ENCODE data around the gene LRRC46. TPM values are rescaled to one million over a fixed set of nuclear protein-coding genes. Genes with fewer than 3 reads are reported as not detected.

Gene LRRC46
- total and polyA plus RNA-seq, 4 donors = 0.51 to 0.87 TPM; not detected in 2

GRCh38 chr17:47864791-47865216 is 33.3 kb downstream of the LRRC46 start:
- Histone ChIP-seq H3K4me3 (ENCODE audit: low read length in 2 of 2) (no peak overlapping the region), H3K27me3 (ENCODE audit: control insufficient read depth in 1 of 2, insufficient read depth in 2 of 2, low read length in 1 of 2) (no peaks in the 10 kb centered on the region), H3K27ac (ENCODE audit: low read depth in 1 of 2, low read length in 2 of 2) (no peak overlapping the region), H3K36me3 (ENCODE audit: control insufficient read depth in 1 of 2, insufficient read depth in 2 of 2, low read length in 1 of 2) (no peaks in the 10 kb centered on the region), H3K9me3 (ENCODE audit: control insufficient read depth, low read length) (no peaks in the 10 kb centered on the region), H3K4me1 (ENCODE audit: control insufficient read depth in 1 of 2, insufficient read depth in 2 of 2, low read length in 2 of 2) (no peaks in the 10 kb centered on the region)
- intact Hi-C loops (cut with DNase I) = no loop called here
- ATAC-seq (ENCODE audit: low FRiP score) (no peak), DNase-seq (no peak)
- WGBS, 2 donors = 50 to 54% methylated on average over 7 of the region's 7 CpGs

DNA sequence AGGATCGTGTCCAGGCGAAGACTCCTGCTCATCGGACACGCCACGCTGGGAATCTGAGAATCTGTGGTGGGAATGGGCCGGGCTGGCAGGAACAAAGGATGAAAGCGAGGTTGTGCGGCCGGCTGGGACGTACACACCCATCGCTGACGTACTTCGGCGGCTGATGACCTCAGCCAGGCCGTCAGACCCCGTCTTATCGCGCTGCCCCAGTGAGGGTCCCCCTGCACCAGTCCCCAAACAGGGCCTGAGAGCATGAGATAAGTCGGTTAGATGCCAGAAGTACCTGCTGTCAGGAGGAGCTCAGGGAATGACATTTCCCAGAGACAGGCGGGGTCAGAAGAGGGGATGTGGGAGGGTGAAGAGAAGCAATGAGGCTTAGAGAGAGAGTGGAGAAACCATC is 35.5 kb downstream of the LRRC46 start:
- ATAC-seq (ENCODE audit: low FRiP score) (no peak), DNase-seq (no peak)
- Histone ChIP-seq H3K4me3 (ENCODE audit: low read length in 2 of 2) (no peak overlapping the region), H3K4me1 (ENCODE audit: control insufficient read depth in 1 of 2, insufficient read depth in 2 of 2, low read length in 2 of 2) (no peaks in the 10 kb centered on the region), H3K36me3 (ENCODE audit: control insufficient read depth in 1 of 2, insufficient read depth in 2 of 2, low read length in 1 of 2) (no peaks in the 10 kb centered on the region), H3K27me3 (ENCODE audit: control insufficient read depth in 1 of 2, insufficient read depth in 2 of 2, low read length in 1 of 2) (no peaks in the 10 kb centered on the region), H3K9me3 (ENCODE audit: control insufficient read depth, low read length) (no peaks in the 10 kb centered on the region), H3K27ac (ENCODE audit: low read depth in 1 of 2, low read length in 2 of 2) (no peak overlapping the region)
- intact Hi-C loops (cut with DNase I) = no loop called here
- 64 to 65% methylated on average over 20 of the region's 20 CpGs for WGBS, 2 donors

GRCh38 chr17:47867813-47868533 is 36.5 kb downstream of the LRRC46 start:
- WGBS, 2 donors = 84 to 86% methylated on average over 11 of the region's 11 CpGs
- Histone ChIP-seq H3K27ac (ENCODE audit: low read depth in 1 of 2, low read length in 2 of 2) (no peak overlapping the region), H3K4me3 (ENCODE audit: low read length in 2 of 2) (no peak overlapping the region), H3K4me1 (ENCODE audit: control insufficient read depth in 1 of 2, insufficient read depth in 2 of 2, low read length in 2 of 2) (no peaks in the 10 kb centered on the region), H3K36me3 (ENCODE audit: control insufficient read depth in 1 of 2, insufficient read depth in 2 of 2, low read length in 1 of 2) (no peaks in the 10 kb centered on the region), H3K27me3 (ENCODE audit: control insufficient read depth in 1 of 2, insufficient read depth in 2 of 2, low read length in 1 of 2) (no peaks in the 10 kb centered on the region), H3K9me3 (ENCODE audit: control insufficient read depth, low read length) (no peaks in the 10 kb centered on the region)
- DNase-seq (no peak), ATAC-seq (ENCODE audit: low FRiP score) (no peak)
- intact Hi-C loops (cut with DNase I) = no loop called here

- 26 to 34% methylated on average over 2 of the region's 2 CpGs for WGBS, 2 donors
- no peaks in the 10 kb centered on the region for H3K27me3 ChIP-seq (ENCODE audit: control insufficient read depth in 1 of 2, insufficient read depth in 2 of 2, low read length in 1 of 2)
- no peaks in the 10 kb centered on the region for H3K9me3 ChIP-seq (ENCODE audit: control insufficient read depth, low read length)
These were observed 37.6 kb downstream of the LRRC46 start for GRCh38 chr17:47869114-47869513.

GRCh38 chr17:47870056-47870455 is 38.6 kb downstream of the LRRC46 start:
- H3K4me3 ChIP-seq (ENCODE audit: low read length in 2 of 2) = no peak overlapping the region
- no peaks in the 10 kb centered on the region for H3K27me3 ChIP-seq (ENCODE audit: control insufficient read depth in 1 of 2, insufficient read depth in 2 of 2, low read length in 1 of 2)
- ATAC-seq (ENCODE audit: low FRiP score) (no peak), DNase-seq (no peak)
- H3K27ac ChIP-seq (ENCODE audit: low read depth in 1 of 2, low read length in 2 of 2) = no peak overlapping the region
- no peaks in the 10 kb centered on the region for H3K9me3 ChIP-seq (ENCODE audit: control insufficient read depth, low read length)
- intact Hi-C loops (cut with DNase I) = no loop called here
- no peaks in the 10 kb centered on the region for H3K4me1 ChIP-seq (ENCODE audit: control insufficient read depth in 1 of 2, insufficient read depth in 2 of 2, low read length in 2 of 2)
- no peaks in the 10 kb centered on the region for H3K36me3 ChIP-seq (ENCODE audit: control insufficient read depth in 1 of 2, insufficient read depth in 2 of 2, low read length in 1 of 2)
- 10 to 14% methylated on average over 1 of the region's 1 CpG for WGBS, 2 donors

More at GRCh38 chr17:47869114-47869513, 37.6 kb downstream of the LRRC46 start:
- Histone ChIP-seq H3K4me1 (ENCODE audit: control insufficient read depth in 1 of 2, insufficient read depth in 2 of 2, low read length in 2 of 2) (no peaks in the 10 kb centered on the region), H3K4me3 (ENCODE audit: low read length in 2 of 2) (no peak overlapping the region), H3K27ac (ENCODE audit: low read depth in 1 of 2, low read length in 2 of 2) (no peak overlapping the region), H3K36me3 (ENCODE audit: control insufficient read depth in 1 of 2, insufficient read depth in 2 of 2, low read length in 1 of 2) (no peaks in the 10 kb centered on the region)
- DNase-seq (no peak), ATAC-seq (ENCODE audit: low FRiP score) (peak; percentile 5)
- intact Hi-C loops (cut with DNase I) = no loop called here

GRCh38 chr17:47871048-47871447 is 39.6 kb downstream of the LRRC46 start:
- no peak overlapping the region for H3K4me3 ChIP-seq (ENCODE audit: low read length in 2 of 2)
- intact Hi-C loops (cut with DNase I) = no loop called here
- no peaks in the 10 kb centered on the region for H3K9me3 ChIP-seq (ENCODE audit: control insufficient read depth, low read length)
- no peak overlapping the region for H3K27ac ChIP-seq (ENCODE audit: low read depth in 1 of 2, low read length in 2 of 2)
- no peaks in the 10 kb centered on the region for H3K4me1 ChIP-seq (ENCODE audit: control insufficient read depth in 1 of 2, insufficient read depth in 2 of 2, low read length in 2 of 2)
- no peaks in the 10 kb centered on the region for H3K27me3 ChIP-seq (ENCODE audit: control insufficient read depth in 1 of 2, insufficient read depth in 2 of 2, low read length in 1 of 2)
- DNase-seq = no peak
- ATAC-seq (ENCODE audit: low FRiP score) = no peak
- no peaks in the 10 kb centered on the region for H3K36me3 ChIP-seq (ENCODE audit: control insufficient read depth in 1 of 2, insufficient read depth in 2 of 2, low read length in 1 of 2)

DNA sequence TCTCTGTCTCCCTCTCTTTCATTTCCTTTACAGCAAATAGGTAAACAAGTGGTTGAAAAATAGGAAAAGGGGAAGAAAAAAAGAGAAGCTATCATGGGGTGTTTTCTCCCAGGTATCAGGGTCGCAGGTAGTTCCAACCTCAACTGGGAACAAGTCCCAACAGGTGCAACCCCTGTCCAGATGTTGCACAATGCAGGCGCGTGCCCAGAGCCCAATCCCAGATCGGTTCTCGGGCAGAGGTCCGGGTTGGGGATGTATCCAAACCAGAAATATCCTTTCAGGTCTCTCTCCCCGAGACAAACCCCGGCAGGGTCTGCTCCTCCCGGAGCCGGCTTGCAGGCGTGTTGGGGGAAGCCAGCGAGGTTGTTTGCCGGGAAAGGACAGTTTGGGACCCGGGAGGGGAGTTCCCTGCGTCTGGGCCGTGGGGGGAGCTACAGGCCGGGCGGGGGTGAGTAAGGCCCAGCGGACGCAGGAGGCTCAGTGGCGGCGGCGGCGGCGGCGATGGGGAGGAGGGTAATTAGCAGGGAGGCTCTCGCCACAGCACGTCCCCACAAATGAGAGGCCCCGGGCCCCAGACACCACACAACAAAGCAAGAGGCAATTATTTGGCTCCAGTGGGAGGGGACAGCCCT is 40.7 kb downstream of the LRRC46 start:
- DNase-seq (no peak), ATAC-seq (ENCODE audit: low FRiP score) (no peak)
- Histone ChIP-seq H3K27ac (ENCODE audit: low read depth in 1 of 2, low read length in 2 of 2) (no peak overlapping the region), H3K4me3 (ENCODE audit: low read length in 2 of 2) (no peak overlapping the region), H3K9me3 (ENCODE audit: control insufficient read depth, low read length) (no peaks in the 10 kb centered on the region), H3K36me3 (ENCODE audit: control insufficient read depth in 1 of 2, insufficient read depth in 2 of 2, low read length in 1 of 2) (no peaks in the 10 kb centered on the region), H3K27me3 (ENCODE audit: control insufficient read depth in 1 of 2, insufficient read depth in 2 of 2, low read length in 1 of 2) (no peaks in the 10 kb centered on the region), H3K4me1 (ENCODE audit: control insufficient read depth in 1 of 2, insufficient read depth in 2 of 2, low read length in 2 of 2) (no peaks in the 10 kb centered on the region)
- intact Hi-C loops (cut with DNase I) = no loop called here
- WGBS, 2 donors = 9 to 12% methylated on average over 29 of the region's 29 CpGs

- DNase-seq (no peak), ATAC-seq (ENCODE audit: low FRiP score) (no peak)
- Histone ChIP-seq H3K27me3 (ENCODE audit: control insufficient read depth in 1 of 2, insufficient read depth in 2 of 2, low read length in 1 of 2) (no peaks in the 10 kb centered on the region), H3K4me3 (ENCODE audit: low read length in 2 of 2) (no peak overlapping the region), H3K36me3 (ENCODE audit: control insufficient read depth in 1 of 2, insufficient read depth in 2 of 2, low read length in 1 of 2) (no peaks in the 10 kb centered on the region), H3K27ac (ENCODE audit: low read depth in 1 of 2, low read length in 2 of 2) (no peak overlapping the region), H3K9me3 (ENCODE audit: control insufficient read depth, low read length) (no peaks in the 10 kb centered on the region), H3K4me1 (ENCODE audit: control insufficient read depth in 1 of 2, insufficient read depth in 2 of 2, low read length in 2 of 2) (no peaks in the 10 kb centered on the region)
- WGBS, 2 donors = 12 to 17% methylated on average over 15 of the region's 15 CpGs
- intact Hi-C loops (cut with DNase I) = no loop called here
These were observed 41.2 kb downstream of the LRRC46 start for GRCh38 chr17:47872651-47873161.
